KMS-11 (cell line): ENCODE results near the gene ARFGEF3.
A peak's percentile ranks its signal among the peaks of the same experiment; 100 is the strongest.

Source experiments
- H2AFZ ChIP-seq: fragments of 200-600 bp; sonication (generic); 2 replicates; pipeline ENCODE4 v1.6.1; 2016; ENCODE audit warnings: antibody characterized with exemption, mixed run types, low read depth
- H3K27ac ChIP-seq: fragments of 200-600 bp; sonication (generic); 2 replicates; pipeline ENCODE4 v1.6.1; 2016; ENCODE audit warnings: mild to moderate bottlenecking, mixed run types
- H3K27me3 ChIP-seq: fragments of 200-600 bp; sonication (generic); 2 replicates; pipeline ENCODE4 v1.6.1; 2017; ENCODE audit warnings: mild to moderate bottlenecking, low read depth, mixed run types, moderate library complexity; ENCODE audit not compliant: insufficient read depth
- H3K36me3 ChIP-seq: fragments of 200-600 bp; sonication (generic); 2 replicates; pipeline ENCODE4 v1.6.1; 2017; ENCODE audit warnings: mild to moderate bottlenecking, mixed run types; ENCODE audit not compliant: insufficient read depth
- H3K4me1 ChIP-seq: fragments of 200-600 bp; sonication (generic); 2 replicates; pipeline ENCODE4 v1.6.1; 2016; ENCODE audit warnings: mild to moderate bottlenecking, low read depth, mixed run types; ENCODE audit not compliant: poor library complexity, severe bottlenecking
- H3K4me2 ChIP-seq: fragments of 200-600 bp; sonication (generic); 2 replicates; pipeline ENCODE4 v1.7.0; 2016; ENCODE audit warnings: mild to moderate bottlenecking, mixed run types
- H3K4me3 ChIP-seq: fragments of 200-600 bp; sonication (generic); IDR thresholded peaks from 2 replicates; pipeline ENCODE4 v1.6.1; 2017; ENCODE audit warnings: low read depth, low read length, mixed read lengths; ENCODE audit not compliant: insufficient read depth
- H3K79me2 ChIP-seq: fragments of 200-600 bp; sonication (generic); 2 replicates; pipeline ENCODE4 v1.6.1; 2016; ENCODE audit warnings: low read depth, mixed run types; ENCODE audit not compliant: insufficient read depth
- H3K9ac ChIP-seq: fragments of 200-600 bp; sonication (generic); 2 replicates; pipeline ENCODE4 v1.6.1; 2016; ENCODE audit warnings: mild to moderate bottlenecking, mixed run types
- H4K20me1 ChIP-seq: fragments of 200-600 bp; sonication (generic); 2 replicates; pipeline ENCODE4 v1.6.1; 2016; ENCODE audit warnings: mild to moderate bottlenecking, mixed run types; ENCODE audit not compliant: insufficient read depth
- TF ChIP-seq, protein P1 (sequence below): fragments of 200-600 bp; sonication (generic); conservative IDR thresholded peaks from 2 replicates; pipeline ENCODE4 v1.6.1; 2017; ENCODE audit warnings: low read depth, mild to moderate bottlenecking, antibody characterized with exemption, low read length, moderate library complexity, mixed read lengths

The ARFGEF3 gene, protein sequence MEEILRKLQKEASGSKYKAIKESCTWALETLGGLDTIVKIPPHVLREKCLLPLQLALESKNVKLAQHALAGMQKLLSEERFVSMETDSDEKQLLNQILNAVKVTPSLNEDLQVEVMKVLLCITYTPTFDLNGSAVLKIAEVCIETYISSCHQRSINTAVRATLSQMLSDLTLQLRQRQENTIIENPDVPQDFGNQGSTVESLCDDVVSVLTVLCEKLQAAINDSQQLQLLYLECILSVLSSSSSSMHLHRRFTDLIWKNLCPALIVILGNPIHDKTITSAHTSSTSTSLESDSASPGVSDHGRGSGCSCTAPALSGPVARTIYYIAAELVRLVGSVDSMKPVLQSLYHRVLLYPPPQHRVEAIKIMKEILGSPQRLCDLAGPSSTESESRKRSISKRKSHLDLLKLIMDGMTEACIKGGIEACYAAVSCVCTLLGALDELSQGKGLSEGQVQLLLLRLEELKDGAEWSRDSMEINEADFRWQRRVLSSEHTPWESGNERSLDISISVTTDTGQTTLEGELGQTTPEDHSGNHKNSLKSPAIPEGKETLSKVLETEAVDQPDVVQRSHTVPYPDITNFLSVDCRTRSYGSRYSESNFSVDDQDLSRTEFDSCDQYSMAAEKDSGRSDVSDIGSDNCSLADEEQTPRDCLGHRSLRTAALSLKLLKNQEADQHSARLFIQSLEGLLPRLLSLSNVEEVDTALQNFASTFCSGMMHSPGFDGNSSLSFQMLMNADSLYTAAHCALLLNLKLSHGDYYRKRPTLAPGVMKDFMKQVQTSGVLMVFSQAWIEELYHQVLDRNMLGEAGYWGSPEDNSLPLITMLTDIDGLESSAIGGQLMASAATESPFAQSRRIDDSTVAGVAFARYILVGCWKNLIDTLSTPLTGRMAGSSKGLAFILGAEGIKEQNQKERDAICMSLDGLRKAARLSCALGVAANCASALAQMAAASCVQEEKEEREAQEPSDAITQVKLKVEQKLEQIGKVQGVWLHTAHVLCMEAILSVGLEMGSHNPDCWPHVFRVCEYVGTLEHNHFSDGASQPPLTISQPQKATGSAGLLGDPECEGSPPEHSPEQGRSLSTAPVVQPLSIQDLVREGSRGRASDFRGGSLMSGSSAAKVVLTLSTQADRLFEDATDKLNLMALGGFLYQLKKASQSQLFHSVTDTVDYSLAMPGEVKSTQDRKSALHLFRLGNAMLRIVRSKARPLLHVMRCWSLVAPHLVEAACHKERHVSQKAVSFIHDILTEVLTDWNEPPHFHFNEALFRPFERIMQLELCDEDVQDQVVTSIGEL (N-terminal part only)

DNA sequence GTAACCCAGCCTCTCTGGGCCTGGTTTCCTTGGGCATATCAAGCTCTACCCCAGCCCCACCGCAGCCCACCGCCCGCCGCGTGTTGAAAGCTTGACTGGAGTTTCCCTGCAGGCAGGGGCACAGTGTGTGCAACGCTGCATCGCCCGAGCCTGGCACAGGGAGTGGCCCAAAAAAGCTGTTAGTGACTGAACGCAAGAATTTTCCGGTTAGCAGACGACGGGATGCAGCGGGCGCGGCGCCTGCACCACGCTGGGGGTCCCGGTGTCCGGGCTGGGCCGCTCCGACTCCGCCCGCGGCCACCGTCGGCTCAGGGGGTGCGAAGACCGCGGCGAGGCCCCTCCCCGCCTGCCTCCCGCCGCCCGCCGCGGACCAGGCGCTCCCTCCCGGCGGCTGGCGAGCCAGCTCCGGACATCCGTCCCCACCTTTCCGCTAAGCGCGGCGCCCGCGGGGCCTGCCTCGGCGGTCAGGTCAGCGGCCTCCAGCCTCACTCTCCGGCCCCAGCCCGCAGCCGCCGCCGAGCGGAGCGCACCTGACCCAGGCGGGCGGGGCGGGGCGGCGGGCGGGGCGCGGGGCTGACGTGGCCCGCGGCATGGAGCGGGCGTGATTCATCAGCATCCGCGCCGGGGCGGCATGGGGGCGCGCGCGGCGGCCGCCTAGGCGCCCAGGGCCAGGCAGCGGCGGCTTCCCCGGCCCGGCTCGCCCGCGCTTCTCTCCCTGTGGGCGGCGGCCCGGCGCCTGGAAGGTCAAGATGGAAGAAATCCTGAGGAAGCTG is at the start of gene ARFGEF3:
ARFGEF3 (plus strand) TSS at position 602 of the 773 bp plus-strand sequence; CDS start at position 750, 148 bp downstream.
- H4K20me1 ChIP-seq: no peaks in the 10 kb centered on the region
- H3K4me2 ChIP-seq: peak within 1 kb of the TSS; percentile 90
- H3K27ac ChIP-seq: no peak within 1 kb of the TSS
- peaks cover 3% of the 10 kb centered on the region for H3K4me1 ChIP-seq
- H3K9ac ChIP-seq: peak within 1 kb of the TSS; percentile 74
- no peak within 1 kb of the TSS for H3K4me3 ChIP-seq
- H2AFZ ChIP-seq: peak within 1 kb of the TSS; percentile 86
- no peaks in the 10 kb centered on the region for H3K79me2 ChIP-seq
- 0 out of 2 replicates have a peak, but pooled peaks cover 3% of the 10 kb centered on the region for H3K27me3 ChIP-seq
- H3K36me3 ChIP-seq: no peaks in the 10 kb centered on the region
- TF ChIP-seq, protein P1, sequence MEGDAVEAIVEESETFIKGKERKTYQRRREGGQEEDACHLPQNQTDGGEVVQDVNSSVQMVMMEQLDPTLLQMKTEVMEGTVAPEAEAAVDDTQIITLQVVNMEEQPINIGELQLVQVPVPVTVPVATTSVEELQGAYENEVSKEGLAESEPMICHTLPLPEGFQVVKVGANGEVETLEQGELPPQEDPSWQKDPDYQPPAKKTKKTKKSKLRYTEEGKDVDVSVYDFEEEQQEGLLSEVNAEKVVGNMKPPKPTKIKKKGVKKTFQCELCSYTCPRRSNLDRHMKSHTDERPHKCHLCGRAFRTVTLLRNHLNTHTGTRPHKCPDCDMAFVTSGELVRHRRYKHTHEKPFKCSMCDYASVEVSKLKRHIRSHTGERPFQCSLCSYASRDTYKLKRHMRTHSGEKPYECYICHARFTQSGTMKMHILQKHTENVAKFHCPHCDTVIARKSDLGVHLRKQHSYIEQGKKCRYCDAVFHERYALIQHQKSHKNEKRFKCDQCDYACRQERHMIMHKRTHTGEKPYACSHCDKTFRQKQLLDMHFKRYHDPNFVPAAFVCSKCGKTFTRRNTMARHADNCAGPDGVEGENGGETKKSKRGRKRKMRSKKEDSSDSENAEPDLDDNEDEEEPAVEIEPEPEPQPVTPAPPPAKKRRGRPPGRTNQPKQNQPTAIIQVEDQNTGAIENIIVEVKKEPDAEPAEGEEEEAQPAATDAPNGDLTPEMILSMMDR: no peak

DNA sequence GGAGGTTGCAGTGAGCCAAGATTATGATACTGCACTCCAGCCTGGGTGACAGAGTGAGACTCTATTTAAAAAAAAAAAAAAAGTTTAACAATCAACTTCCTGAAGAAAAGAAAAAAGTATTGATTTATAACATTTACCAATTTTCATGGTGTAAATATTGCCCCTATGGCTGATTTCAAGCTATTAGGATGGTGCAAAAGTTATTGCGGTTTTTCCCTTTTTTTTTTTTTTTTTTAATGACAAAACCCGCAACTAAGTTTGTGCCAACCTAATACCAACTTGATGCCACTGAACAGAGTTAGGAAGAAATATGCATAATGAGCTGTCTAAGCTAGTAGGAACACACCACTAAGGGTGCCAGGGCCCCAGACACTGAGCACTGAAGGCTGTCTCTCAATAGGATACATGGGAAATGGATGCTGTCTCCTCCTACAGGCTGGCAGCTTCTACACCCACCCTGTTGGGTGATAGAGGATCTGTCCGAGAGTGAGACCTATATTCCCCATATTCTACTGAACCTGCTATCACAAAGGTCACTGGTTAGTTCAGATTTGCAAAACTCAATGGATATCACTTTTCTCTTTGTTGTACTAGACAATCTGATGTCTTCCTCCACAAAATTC is 48.0 kb upstream of the ARFGEF3 start:
- H3K36me3 ChIP-seq: no peaks in the 10 kb centered on the region
- peaks cover 13% of the 10 kb centered on the region for H3K4me1 ChIP-seq
- no peaks in the 10 kb centered on the region for H3K27me3 ChIP-seq
- TF ChIP-seq, protein P1: no peak
- H3K4me2 ChIP-seq: no peak overlapping the region
- H3K27ac ChIP-seq: no peak overlapping the region
- H4K20me1 ChIP-seq: no peaks in the 10 kb centered on the region
- H3K9ac ChIP-seq: no peak overlapping the region
- no peak overlapping the region for H2AFZ ChIP-seq
- H3K79me2 ChIP-seq: no peaks in the 10 kb centered on the region
- no peak overlapping the region for H3K4me3 ChIP-seq

DNA sequence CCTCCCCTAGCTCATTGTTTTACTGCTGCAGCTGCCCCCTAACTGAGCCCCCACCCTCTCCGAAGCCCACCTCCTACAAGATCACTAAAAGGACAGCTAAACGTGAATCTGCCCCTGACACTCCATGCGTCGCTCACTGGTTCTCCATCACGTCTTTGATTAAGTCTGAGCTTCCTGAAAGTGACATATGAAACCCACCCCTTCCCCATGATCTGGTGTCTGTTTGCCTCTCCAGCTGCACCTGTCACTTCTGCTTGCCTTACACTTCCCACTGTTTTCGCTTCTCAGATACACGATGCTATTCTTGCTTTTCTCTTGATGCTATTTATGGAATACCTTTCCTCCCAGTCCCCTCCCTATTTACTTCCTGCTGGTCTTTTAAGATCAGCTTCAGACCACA is 46.5 kb upstream of the ARFGEF3 start:
- H4K20me1 ChIP-seq: no peaks in the 10 kb centered on the region
- H3K9ac ChIP-seq: no peak overlapping the region
- peak overlapping the region; percentile 29; the same call in 1 of the 2 replicates for H3K4me2 ChIP-seq
- H3K27ac ChIP-seq: no peak overlapping the region
- no peaks in the 10 kb centered on the region for H3K27me3 ChIP-seq
- TF ChIP-seq, protein P1: no peak
- no peak overlapping the region for H2AFZ ChIP-seq
- no peaks in the 10 kb centered on the region for H3K79me2 ChIP-seq
- H3K36me3 ChIP-seq: no peaks in the 10 kb centered on the region
- peaks cover 5% of the 10 kb centered on the region for H3K4me1 ChIP-seq
- no peak overlapping the region for H3K4me3 ChIP-seq
